H1 (cell line): ENCODE results near the gene AGBL5. TPM values are rescaled to one million over a fixed set of nuclear protein-coding genes. Genes with fewer than 3 reads are reported as not detected.

Source experiments
- CBX5 ChIP-seq: fragments of 300-800, 300-1000 bp; sonication (generic); IDR thresholded peaks from 2 replicates; pipeline ENCODE4 v1.7.1; 2016; ENCODE audit warnings: antibody characterized with exemption, low read length, low read depth
- SIN3A ChIP-seq, 2 experiments: IDR thresholded peaks in 1 of 2; conservative IDR thresholded peaks in 1 of 2; 2 replicates each; pipeline ENCODE4 v1.6.1; 2011 to 2012; ENCODE audit warnings: low read length in 2 of 2, improper control_type of control experiment in 1 of 2, low read depth in 1 of 2, mild to moderate bottlenecking in 1 of 2
- SUZ12 ChIP-seq: fragments of 200-600 bp; sonication (generic); IDR thresholded peaks from 2 replicates; pipeline ENCODE4 v1.6.1; 2012; ENCODE audit warnings: mild to moderate bottlenecking, inconsistent platforms, low read length, moderate library complexity, mixed read lengths
- TAF1 ChIP-seq: IDR thresholded peaks from 2 replicates; pipeline ENCODE4 v1.6.1; 2011; ENCODE audit warnings: mild to moderate bottlenecking, low read depth, low read length
- polyA plus RNA-seq, 7 experiments: library from polyadenylated mRNA; depleted of rRNA in 3 of 7; stranded (reverse) in 5 of 7; unstranded in 2 of 7; fragments of >200 nt in 5 of 7; fragments of 200-250 nt in 2 of 7; gene quantifications; 1 replicate in 5 of 7; 2 replicates in 1 of 7; 4 replicates in 1 of 7; pipeline versions ENCODE4 v1.2.1 to v1.2.3, GENCODE V29; 2011 to 2013; ENCODE audit warnings: missing spikeins in 2 of 7, mixed read lengths in 2 of 7
- total RNA-seq: library from RNA; stranded (reverse); fragmentation: NEBNext Ultra II Directional; extraction: Animal tissue kit (Norgen Biotek cat#: 25700); gene quantifications from 2 replicates; pipeline ENCODE4 v1.2.1, GENCODE V29; 2021

Gene AGBL5
- total and polyA plus RNA-seq, 2 of the 8 experiments (the other 6 are each of a cell fraction or from before 2014, with no cell fraction given), result 45.4 to 62.0 TPM

- no peak for TF ChIP-seq SUZ12
- peak in 1 of 2 experiments; percentile 86; a peak in 2 of 4 replicates for TF ChIP-seq SIN3A (conservative IDR thresholded peaks at IDR 0.05 in 1 of 2, IDR thresholded peaks at IDR 0.05 in 1 of 2; ENCODE audit: low read depth in 1 of 2, low read length in 2 of 2)
- no peak for TF ChIP-seq CBX5
- no peak; the same call in 1 of the 2 replicates for TF ChIP-seq TAF1
These were observed at the start of gene AGBL5 (continued) for GRCh38 chr2:27050996-27051901.
